NCI-H460 (cell line): ENCODE data around the gene SFI1. TPM values are rescaled to one million over a fixed set of nuclear protein-coding genes. Genes with fewer than 3 reads are reported as not detected.
"Not testable (repeated sequence)": the region's sequence is repeated elsewhere in the genome, so short reads cannot be mapped to it uniquely, and the experiment has no call there.

Source experiments
- DNase-seq: peaks from one replicate; pipeline ENCODE4 v3.0.0-alpha.2; 2016; ENCODE audit warnings: low read depth; ENCODE audit errors: extremely low read depth
- polyA plus RNA-seq: library from polyadenylated mRNA; depleted of rRNA; stranded (reverse); fragments of >200 nt; gene quantifications from 2 replicates; pipeline ENCODE4 v1.2.3, GENCODE V29; 2014; cell fraction: nucleus; rRNA removed
- total RNA-seq: library from RNA; depleted of rRNA; stranded (reverse); fragments of >200 nt; shearing (Covaris generic); gene quantifications from 2 replicates; pipeline ENCODE4 v1.2.3, GENCODE V29; 2014; rRNA removed

SFI1 gene, protein sequence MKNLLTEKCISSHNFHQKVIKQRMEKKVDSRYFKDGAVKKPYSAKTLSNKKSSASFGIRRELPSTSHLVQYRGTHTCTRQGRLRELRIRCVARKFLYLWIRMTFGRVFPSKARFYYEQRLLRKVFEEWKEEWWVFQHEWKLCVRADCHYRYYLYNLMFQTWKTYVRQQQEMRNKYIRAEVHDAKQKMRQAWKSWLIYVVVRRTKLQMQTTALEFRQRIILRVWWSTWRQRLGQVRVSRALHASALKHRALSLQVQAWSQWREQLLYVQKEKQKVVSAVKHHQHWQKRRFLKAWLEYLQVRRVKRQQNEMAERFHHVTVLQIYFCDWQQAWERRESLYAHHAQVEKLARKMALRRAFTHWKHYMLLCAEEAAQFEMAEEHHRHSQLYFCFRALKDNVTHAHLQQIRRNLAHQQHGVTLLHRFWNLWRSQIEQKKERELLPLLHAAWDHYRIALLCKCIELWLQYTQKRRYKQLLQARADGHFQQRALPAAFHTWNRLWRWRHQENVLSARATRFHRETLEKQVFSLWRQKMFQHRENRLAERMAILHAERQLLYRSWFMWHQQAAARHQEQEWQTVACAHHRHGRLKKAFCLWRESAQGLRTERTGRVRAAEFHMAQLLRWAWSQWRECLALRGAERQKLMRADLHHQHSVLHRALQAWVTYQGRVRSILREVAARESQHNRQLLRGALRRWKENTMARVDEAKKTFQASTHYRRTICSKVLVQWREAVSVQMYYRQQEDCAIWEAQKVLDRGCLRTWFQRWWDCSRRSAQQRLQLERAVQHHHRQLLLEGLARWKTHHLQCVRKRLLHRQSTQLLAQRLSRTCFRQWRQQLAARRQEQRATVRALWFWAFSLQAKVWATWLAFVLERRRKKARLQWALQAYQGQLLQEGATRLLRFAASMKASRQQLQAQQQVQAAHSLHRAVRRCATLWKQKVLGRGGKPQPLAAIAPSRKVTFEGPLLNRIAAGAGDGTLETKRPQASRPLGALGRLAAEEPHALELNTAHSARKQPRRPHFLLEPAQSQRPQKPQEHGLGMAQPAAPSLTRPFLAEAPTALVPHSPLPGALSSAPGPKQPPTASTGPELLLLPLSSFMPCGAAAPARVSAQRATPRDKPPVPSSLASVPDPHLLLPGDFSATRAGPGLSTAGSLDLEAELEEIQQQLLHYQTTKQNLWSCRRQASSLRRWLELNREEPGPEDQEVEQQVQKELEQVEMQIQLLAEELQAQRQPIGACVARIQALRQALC
- total RNA-seq: 10.5 and 11.8 TPM in 2 replicates
- polyA plus RNA-seq: 62.2 and 65.3 TPM in 2 replicates

DNA sequence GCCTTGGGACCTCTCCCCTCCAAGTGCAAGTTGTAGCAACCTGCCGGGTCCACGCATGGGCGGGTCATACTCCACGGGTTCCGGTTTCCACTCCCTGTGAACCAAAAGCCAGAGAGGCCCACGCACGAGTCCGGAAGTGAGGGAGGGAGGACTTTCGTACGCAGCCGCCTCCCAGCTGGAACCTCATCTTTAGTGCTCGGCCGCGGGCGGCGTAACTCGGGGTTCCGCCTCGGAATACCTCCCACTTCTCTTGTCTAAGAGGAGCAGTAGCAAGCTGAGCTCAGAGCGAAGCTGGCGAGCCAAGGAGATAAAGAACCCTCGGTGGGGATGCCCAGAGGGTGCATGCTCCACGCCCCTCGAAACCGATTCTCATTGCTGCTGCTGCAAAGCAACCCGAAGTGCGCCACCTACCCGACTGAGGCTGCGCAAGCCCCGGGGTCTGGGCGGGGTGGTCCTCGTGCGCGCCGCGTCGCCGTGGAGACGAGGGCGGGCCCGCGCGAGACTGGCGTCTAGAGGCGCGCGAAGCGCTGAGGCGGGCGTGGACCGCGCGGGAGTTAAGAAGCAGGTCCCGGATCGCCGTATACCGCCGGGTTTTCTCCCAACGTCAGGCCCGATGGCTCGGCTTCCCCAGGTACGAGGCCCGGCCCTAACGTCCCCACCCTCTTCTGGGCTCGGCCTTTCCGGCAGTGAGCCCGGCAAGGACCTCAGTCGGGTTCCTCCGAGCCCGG, at the start of gene SFI1:
TSS of gene SFI1 (plus strand) at position 530 of the 728 bp plus-strand sequence. CDS start 11,749 bp downstream, outside the sequence.
- peak; percentile 68 for DNase-seq

- DNase-seq: no peak
Measured at GRCh38 chr22:31446767-31447166, 49.6 kb upstream of the SFI1 start.

GRCh38 chr22:31447337-31447736, 49.0 kb upstream of the SFI1 start:
- DNase-seq: no peak

GRCh38 chr22:31448382-31448781, 48.0 kb upstream of the SFI1 start:
- no peak for DNase-seq

DNA sequence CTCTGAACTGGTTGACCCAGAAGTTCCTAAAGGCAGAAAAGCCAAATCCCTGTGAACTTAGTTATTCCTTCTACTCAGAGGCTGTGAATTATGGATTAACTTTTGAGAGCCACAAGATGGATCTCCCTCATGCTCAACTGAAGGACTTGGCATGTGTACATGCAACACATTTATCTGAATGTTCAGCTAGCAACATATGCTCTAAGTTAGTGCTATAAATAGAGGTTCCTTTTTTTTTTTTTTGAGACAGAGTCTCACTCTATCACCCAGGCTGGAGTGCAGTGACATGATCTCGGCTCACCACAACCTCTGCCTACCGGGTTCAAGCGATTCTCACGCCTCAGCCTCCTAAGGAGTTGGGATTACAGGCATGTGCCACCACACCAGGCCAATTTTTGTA, 46.8 kb upstream of the SFI1 start:
- no peak for DNase-seq

DNA sequence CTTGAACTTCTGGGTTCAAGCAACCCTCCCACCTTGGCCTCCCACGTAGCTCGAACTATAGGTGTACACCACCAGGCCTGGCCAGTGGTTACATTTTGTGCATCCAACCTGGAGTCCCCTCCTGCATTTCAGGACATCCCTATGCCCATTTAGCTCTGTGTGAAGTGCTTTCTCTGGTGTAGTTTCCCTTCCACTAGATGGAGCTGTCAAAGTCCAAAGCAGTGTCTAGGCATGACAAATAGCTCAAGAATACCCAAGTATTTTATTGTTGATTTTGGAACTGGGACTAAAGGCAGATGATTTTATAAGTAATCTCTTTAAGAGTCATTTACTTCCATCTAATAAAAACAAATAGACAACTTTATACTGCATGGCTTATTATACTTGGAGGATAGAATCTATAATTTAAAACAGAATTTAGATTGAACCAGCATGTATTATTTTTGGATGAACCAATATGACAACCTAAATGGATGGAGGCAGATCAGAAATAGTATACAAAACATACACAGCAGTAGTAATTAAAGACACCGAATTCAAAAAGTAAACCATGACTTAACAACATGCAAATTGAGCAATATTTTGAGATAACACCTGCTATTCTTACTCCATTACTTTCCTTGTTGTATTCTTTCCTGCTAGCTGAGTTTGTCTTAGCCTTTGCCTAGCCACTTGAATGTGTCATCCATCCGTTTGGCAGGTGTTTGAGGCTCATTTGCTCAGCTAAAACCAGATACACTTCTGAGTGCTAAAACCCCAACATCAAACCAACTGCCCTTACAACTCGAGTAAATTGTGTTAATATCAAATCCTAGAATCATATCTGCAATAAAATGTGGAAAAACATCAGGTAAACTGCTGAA, 44.4 kb upstream of the SFI1 start:
- DNase-seq: peak; percentile 33

DNA sequence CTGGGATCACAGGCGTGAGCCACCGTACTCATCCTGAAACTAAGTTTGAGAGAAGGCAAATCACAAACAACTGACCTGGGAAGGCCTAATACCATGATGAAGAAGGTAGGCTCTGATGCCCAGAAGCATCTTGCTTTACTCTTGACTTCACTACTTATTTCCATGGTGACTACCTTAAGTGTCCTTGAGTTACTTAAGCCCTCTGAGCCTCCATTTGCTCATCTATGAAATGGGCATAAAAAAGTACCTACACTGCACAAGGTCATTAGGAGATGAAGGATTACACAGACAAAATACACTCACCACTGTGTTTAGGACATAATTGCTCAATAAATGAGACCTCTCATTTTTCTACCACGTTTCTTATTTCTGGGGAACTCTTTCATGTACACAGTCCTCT, 34.6 kb upstream of the SFI1 start:
- no peak for DNase-seq

DNA sequence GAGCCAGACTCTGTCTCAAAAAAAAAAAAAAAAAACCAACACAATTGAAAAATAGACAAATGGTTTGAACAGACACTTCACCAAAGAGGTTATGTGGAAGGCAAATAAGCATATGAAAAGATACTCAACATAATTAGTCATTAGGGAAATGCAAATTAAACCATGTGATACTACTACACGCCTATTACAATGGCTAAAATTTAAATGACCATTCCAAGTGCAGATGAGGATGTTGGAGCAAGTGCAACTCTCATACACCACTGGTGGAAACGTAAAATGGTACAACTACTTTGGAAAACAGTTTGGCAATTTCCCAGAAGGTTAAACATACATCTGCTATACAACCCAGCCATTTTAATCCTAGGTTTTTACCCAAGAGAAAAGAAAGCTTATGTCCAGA, 31.0 kb upstream of the SFI1 start:
- no peak for DNase-seq

GRCh38 chr22:31474743-31475142, 21.6 kb upstream of the SFI1 start:
- no peak for DNase-seq

GRCh38 chr22:31475800-31476199, 20.5 kb upstream of the SFI1 start:
- DNase-seq: no peak

- DNase-seq: no peak
Measured at GRCh38 chr22:31477329-31477728, 19.0 kb upstream of the SFI1 start.

DNA sequence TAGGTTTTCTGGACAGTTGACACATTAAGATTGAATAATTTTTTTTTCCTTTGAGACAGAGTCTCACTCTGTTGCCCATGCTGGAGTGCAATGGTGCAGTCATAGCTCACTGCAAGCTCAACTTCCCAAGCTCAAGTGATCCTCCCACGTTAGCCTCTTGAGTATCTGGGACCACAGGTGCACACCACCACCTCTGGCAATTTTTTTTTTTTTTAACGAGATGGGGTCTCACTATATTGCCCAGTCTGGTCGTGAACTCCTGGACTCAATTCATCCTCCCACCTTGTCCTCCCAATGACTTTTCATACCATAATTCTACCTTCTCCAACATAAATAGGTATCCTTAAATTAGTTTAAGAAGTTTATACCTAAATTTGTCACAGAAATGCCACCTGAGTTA, 15.2 kb upstream of the SFI1 start:
- no peak for DNase-seq

GRCh38 chr22:31482470-31482869, 13.9 kb upstream of the SFI1 start:
- DNase-seq: not testable (repeated sequence)

GRCh38 chr22:31486369-31486768, 10.0 kb upstream of the SFI1 start:
- not testable (repeated sequence) for DNase-seq

DNA sequence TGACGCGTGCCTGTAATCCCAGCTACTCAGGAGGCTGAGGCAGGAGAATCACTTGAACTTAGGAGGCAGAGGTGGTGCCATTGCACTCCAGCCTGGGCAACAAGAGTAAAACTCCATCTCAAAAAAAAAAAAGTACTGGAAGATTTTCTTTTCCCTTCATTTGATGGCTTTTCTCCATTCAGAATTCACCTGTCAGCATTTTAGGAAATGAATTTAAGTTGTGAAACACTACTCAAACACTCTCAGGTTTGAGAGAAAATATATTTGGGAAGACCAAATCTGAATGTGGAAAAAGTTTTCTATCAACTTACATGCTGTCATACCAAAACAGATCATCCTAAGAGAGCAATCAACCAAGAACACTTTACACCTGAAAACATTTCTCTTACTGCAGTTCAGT, 9.4 kb upstream of the SFI1 start:
- DNase-seq: no peak

DNA sequence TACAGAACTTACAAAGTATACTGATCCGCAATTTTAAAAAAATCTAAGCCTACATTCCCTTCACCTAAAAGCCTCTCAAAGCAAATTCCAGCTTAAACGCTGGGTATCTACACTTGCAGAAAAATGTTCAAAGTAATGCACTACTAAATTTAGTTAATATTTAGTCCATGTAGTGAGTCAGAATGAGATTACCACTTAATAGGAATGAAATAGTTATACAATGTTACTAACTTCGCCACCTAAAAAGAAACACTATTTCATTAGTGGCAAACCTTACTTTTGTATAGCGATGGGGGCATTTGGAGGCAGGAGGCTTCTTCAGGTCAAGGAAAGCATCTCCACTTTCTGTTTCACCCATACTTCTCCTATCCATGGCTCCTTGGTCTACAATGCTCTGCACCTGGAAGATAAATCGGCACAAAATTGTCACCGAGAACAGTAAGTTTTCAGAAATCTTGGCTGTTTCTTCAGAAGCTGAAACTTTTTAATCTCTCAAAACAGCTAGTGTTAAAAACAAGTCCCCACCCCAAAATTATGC, 7.9 kb upstream of the SFI1 start:
- DNase-seq: no peak

DNA sequence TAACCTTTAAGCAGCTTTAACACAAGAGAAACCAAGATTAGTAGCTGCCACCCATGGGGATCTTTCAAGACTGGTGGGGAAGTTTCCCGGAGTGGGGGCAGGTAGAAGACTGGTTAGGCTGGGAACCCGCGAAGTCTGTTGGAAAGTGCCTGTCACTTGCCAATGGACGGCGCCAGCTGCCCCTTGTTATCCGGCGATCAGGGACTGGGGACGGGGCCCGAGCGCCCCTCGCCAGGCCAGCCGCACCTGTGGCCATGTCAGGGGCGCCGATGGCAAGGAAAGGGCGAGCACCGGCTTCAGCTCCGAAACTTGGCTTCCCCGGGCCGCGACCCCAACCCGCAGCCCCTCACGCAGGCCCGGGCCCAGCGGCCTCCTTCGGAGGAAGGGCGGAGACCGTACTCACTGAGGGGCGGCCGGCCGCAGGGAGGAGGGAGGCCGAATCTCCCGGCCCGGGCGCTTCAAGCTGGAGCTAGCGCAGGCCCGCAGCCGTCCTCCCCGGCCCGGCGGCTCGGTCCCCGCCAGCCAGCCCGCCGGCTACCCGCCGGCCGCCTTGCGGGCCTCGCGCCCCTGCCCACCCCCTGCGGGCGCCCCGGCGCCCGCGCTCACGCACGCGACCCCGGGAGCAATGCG, 7.2 kb upstream of the SFI1 start:
- no peak for DNase-seq
